ENCODE results near the gene ANXA11. TPM values are rescaled to one million over a fixed set of nuclear protein-coding genes. Genes with fewer than 3 reads are reported as not detected.

The ANXA11 gene
- total RNA-seq, 1 experiment from 2014 or later: 68.1 TPM

DNA sequence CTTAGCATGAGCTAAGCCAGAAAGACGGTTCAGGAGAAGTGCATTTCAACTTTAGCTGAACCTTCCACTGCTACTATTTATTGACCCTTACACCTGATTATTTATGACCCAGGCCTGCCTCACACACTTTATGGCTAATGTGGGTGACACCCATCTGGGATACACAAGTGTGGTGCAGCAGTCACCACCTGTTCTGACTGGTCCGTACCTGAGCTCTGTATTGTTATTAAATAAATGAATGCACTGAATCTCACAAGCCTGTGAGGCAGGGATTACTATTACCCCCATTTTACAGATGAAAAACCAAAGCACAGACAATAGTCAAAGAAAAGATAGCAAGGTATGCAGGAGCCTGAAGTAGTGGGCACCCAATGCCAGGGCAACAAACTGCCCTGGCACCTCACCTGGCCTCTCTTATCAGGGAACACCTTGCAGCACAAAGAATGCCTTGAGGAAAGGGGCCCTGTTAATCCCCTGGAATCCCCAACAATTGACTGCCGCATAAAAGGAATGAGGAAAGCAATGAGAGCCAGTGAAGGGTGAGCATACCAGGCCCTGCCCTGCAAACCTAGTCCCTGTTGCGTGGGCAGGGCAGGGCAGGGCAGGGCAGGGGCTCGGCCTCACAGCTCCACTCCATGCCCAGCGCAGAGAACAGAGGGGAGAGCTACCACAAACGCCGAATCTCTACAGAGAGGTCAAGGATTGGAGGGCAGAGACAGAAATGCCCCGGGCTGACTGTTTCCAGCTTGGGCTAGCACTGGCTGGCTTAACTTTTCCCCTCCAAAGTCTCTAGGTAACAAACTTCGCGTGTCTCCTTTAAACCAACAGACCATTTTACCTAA, 1.3 kb downstream of the ANXA11 start:
- peaks cover 48 to 51% of the 10 kb centered on the region in 2 experiments for H3K4me1 Mint-ChIP-seq
- Histone ChIP-seq H3K56ac (ENCODE audit: insufficient read length, low read depth, low read length) (no peak overlapping the region), H3K9ac (ENCODE audit: extremely low read depth, insufficient read length, low read length) (peak overlapping the region; percentile 17), H3K79me1 (ENCODE audit: insufficient read depth, low read depth, low read length, poor library complexity, severe bottlenecking) (peaks cover 5% of the 10 kb centered on the region), H4K91ac (ENCODE audit: insufficient read length, low read depth, low read length) (no peak overlapping the region), H3K23me2 (ENCODE audit: insufficient read length, low read depth, low read length, poor library complexity, severe bottlenecking) (peaks cover 6% of the 10 kb centered on the region), H2AFZ (ENCODE audit: low read length) (no peak overlapping the region), H3K27ac (ENCODE audit: insufficient read length, low read depth, low read length) (no peak overlapping the region), H3K14ac (ENCODE audit: insufficient read depth, low read length) (no peak overlapping the region; the same call in 1 of the 2 replicates), H4K5ac (ENCODE audit: insufficient read length, low read depth, low read length) (no peak overlapping the region), H4K20me1 (ENCODE audit: control insufficient read depth, insufficient read depth, insufficient read length) (no peaks in the 10 kb centered on the region), H2BK120ac (ENCODE audit: low read depth, low read length, poor library complexity, severe bottlenecking) (no peak overlapping the region), H2BK5ac (ENCODE audit: insufficient read length, low read length) (no peak overlapping the region), H3T11ph (ENCODE audit: low read length) (no peak overlapping the region), H3K79me2 (ENCODE audit: insufficient read depth, low read length) (peaks cover 7% of the 10 kb centered on the region; the same call in 1 of the 2 replicates), H2BK12ac (ENCODE audit: insufficient read length, low read depth, low read length) (no peak overlapping the region), H3K4me2 (ENCODE audit: insufficient read depth, insufficient read length, low read length) (peak overlapping the region; percentile 66), H3K4me1 (ENCODE audit: insufficient read depth, low read length) (peaks cover 10% of the 10 kb centered on the region), H3K18ac (ENCODE audit: insufficient read length, low read depth, low read length) (no peak overlapping the region), H3K27me3 (ENCODE audit: insufficient read depth, low read length) (no peaks in the 10 kb centered on the region), H2AK5ac (ENCODE audit: insufficient read length, low read length) (no peak overlapping the region), H2BK15ac (ENCODE audit: low read depth, low read length) (no peak overlapping the region), H3K9me3 (ENCODE audit: control insufficient read depth, low read depth, low read length) (no peaks in the 10 kb centered on the region), H3K4ac (ENCODE audit: low read depth, low read length) (no peak overlapping the region), H2BK20ac (ENCODE audit: low read depth, low read length, poor library complexity, severe bottlenecking) (no peak overlapping the region), H4K8ac (replicated peaks; ENCODE audit: insufficient read length, low read depth, low read length) (no peak overlapping the region), H3K23ac (ENCODE audit: insufficient read length, low read depth, low read length) (no peak overlapping the region)
- H3K27me3 Mint-ChIP-seq (ENCODE audit: low read depth): peaks cover 22% of the 10 kb centered on the region
- no CpG with 5 or more reads among the region's 11 CpGs for WGBS (ENCODE audit: extremely low coverage, insufficient read length, low lambda C conversion rate)
- no peaks in the 10 kb centered on the region for H3K36me3 Mint-ChIP-seq (ENCODE audit: insufficient read depth in 1 of 3, low read depth in 3 of 3)
- TF ChIP-seq, protein P1, sequence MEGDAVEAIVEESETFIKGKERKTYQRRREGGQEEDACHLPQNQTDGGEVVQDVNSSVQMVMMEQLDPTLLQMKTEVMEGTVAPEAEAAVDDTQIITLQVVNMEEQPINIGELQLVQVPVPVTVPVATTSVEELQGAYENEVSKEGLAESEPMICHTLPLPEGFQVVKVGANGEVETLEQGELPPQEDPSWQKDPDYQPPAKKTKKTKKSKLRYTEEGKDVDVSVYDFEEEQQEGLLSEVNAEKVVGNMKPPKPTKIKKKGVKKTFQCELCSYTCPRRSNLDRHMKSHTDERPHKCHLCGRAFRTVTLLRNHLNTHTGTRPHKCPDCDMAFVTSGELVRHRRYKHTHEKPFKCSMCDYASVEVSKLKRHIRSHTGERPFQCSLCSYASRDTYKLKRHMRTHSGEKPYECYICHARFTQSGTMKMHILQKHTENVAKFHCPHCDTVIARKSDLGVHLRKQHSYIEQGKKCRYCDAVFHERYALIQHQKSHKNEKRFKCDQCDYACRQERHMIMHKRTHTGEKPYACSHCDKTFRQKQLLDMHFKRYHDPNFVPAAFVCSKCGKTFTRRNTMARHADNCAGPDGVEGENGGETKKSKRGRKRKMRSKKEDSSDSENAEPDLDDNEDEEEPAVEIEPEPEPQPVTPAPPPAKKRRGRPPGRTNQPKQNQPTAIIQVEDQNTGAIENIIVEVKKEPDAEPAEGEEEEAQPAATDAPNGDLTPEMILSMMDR (conservative IDR thresholded peaks at IDR 0.05): no peak
- H3K4me3 Mint-ChIP-seq: peak overlapping the region; percentile 78 to 93
- H3K9me3 Mint-ChIP-seq: no peaks in the 10 kb centered on the region
- H3K27ac Mint-ChIP-seq: peak overlapping the region; percentile 70 to 98 (median 78); a peak in 5 of 7 replicates
- DNase-seq: no peak

All from H9 (cell line).